Stimulated activated memory B cell treated with anti-CD40 and anti-IgM and Interleukin-4, amounts not matched to agents 10 μg/mL and 1 μg/mL and 100 μg/mL, for 72 hours (primary cell): ENCODE results near the gene PDLIM4.
A peak's percentile ranks its signal among the peaks of the same experiment; 100 is the strongest.

Source experiments
- ATAC-seq: fragments of 150-1000 bp; cut with Tn5 transposase; 2 replicates; pipeline ENCODE4 v1.10.0; 2021
- H3K27ac Mint-ChIP-seq: one replicate; pipeline ENCODE4 v1.8.0; 2022; ENCODE audit warnings: mild to moderate bottlenecking, mixed read lengths
- H3K27me3 Mint-ChIP-seq: one replicate; pipeline ENCODE4 v1.8.0; 2022; ENCODE audit warnings: mixed read lengths
- H3K36me3 Mint-ChIP-seq: one replicate; pipeline ENCODE4 v1.8.0; 2022; ENCODE audit warnings: mixed read lengths
- H3K4me1 Mint-ChIP-seq: one replicate; pipeline ENCODE4 v1.8.0; 2022; ENCODE audit warnings: mixed read lengths
- H3K4me3 Mint-ChIP-seq: one replicate; pipeline ENCODE4 v1.8.0; 2022; ENCODE audit warnings: mild to moderate bottlenecking, moderate library complexity, mixed read lengths
- H3K9me3 Mint-ChIP-seq: one replicate; pipeline ENCODE4 v1.8.0; 2022; ENCODE audit warnings: mixed read lengths

The PDLIM4 gene

GRCh38 chr5:132237141-132237540, 20.4 kb upstream of the PDLIM4 start:
- Mint-ChIP-seq H3K4me3 (no peak overlapping the region), H3K27ac (no peak overlapping the region), H3K4me1 (no peaks in the 10 kb centered on the region), H3K9me3 (peaks cover 3% of the 10 kb centered on the region), H3K27me3 (no peaks in the 10 kb centered on the region), H3K36me3 (no peaks in the 10 kb centered on the region)
- ATAC-seq, result no peak

- peaks cover 3% of the 10 kb centered on the region for H3K9me3 Mint-ChIP-seq
- H3K27ac Mint-ChIP-seq, result no peak overlapping the region
- H3K27me3 Mint-ChIP-seq, result no peaks in the 10 kb centered on the region
- no peaks in the 10 kb centered on the region for H3K36me3 Mint-ChIP-seq
- no peak overlapping the region for H3K4me3 Mint-ChIP-seq
- ATAC-seq, result no peak
- no peaks in the 10 kb centered on the region for H3K4me1 Mint-ChIP-seq
Observed at GRCh38 chr5:132237670-132238069, 19.8 kb upstream of the PDLIM4 start.

- Mint-ChIP-seq H3K27ac (no peak overlapping the region), H3K9me3 (peaks cover 8% of the 10 kb centered on the region), H3K27me3 (peaks cover 6% of the 10 kb centered on the region), H3K4me3 (no peak overlapping the region), H3K4me1 (no peaks in the 10 kb centered on the region), H3K36me3 (peaks cover 5% of the 10 kb centered on the region)
- ATAC-seq, result peak; percentile 77
Observed at GRCh38 chr5:132238169-132238744, 19.2 kb upstream of the PDLIM4 start.

- no peak overlapping the region for H3K27ac Mint-ChIP-seq
- no peak for ATAC-seq
- peaks cover 11% of the 10 kb centered on the region for H3K36me3 Mint-ChIP-seq
- peaks cover 13% of the 10 kb centered on the region for H3K27me3 Mint-ChIP-seq
- H3K4me1 Mint-ChIP-seq, result no peaks in the 10 kb centered on the region
- H3K9me3 Mint-ChIP-seq, result peaks cover 8% of the 10 kb centered on the region
- no peak overlapping the region for H3K4me3 Mint-ChIP-seq
Observed at GRCh38 chr5:132238901-132239500, 18.5 kb upstream of the PDLIM4 start.

- Mint-ChIP-seq H3K9me3 (peaks cover 15% of the 10 kb centered on the region), H3K36me3 (peaks cover 16% of the 10 kb centered on the region), H3K27ac (no peak overlapping the region), H3K27me3 (peaks cover 21% of the 10 kb centered on the region), H3K4me1 (no peaks in the 10 kb centered on the region), H3K4me3 (no peak overlapping the region)
- ATAC-seq, result no peak
Observed at GRCh38 chr5:132239776-132240175, 17.7 kb upstream of the PDLIM4 start.

- Mint-ChIP-seq H3K36me3 (peaks cover 21% of the 10 kb centered on the region), H3K4me1 (no peaks in the 10 kb centered on the region), H3K9me3 (peaks cover 33% of the 10 kb centered on the region), H3K27me3 (peaks cover 33% of the 10 kb centered on the region), H3K4me3 (no peak overlapping the region), H3K27ac (no peak overlapping the region)
- no peak for ATAC-seq
Observed at GRCh38 chr5:132243366-132243977, 14.0 kb upstream of the PDLIM4 start.

GRCh38 chr5:132245593-132245992, 11.9 kb upstream of the PDLIM4 start:
- H3K36me3 Mint-ChIP-seq, result peaks cover 21% of the 10 kb centered on the region
- H3K27me3 Mint-ChIP-seq, result peaks cover 33% of the 10 kb centered on the region
- no peak overlapping the region for H3K4me3 Mint-ChIP-seq
- ATAC-seq, result no peak
- H3K9me3 Mint-ChIP-seq, result peaks cover 33% of the 10 kb centered on the region
- no peaks in the 10 kb centered on the region for H3K4me1 Mint-ChIP-seq
- H3K27ac Mint-ChIP-seq, result no peak overlapping the region

GRCh38 chr5:132246806-132247205, 10.7 kb upstream of the PDLIM4 start:
- peaks cover 21% of the 10 kb centered on the region for H3K36me3 Mint-ChIP-seq
- peaks cover 33% of the 10 kb centered on the region for H3K27me3 Mint-ChIP-seq
- no peaks in the 10 kb centered on the region for H3K4me1 Mint-ChIP-seq
- no peak overlapping the region for H3K4me3 Mint-ChIP-seq
- no peak for ATAC-seq
- H3K9me3 Mint-ChIP-seq, result peaks cover 30% of the 10 kb centered on the region
- H3K27ac Mint-ChIP-seq, result no peak overlapping the region

GRCh38 chr5:132250547-132250946, 6.9 kb upstream of the PDLIM4 start:
- no peaks in the 10 kb centered on the region for H3K36me3 Mint-ChIP-seq
- no peaks in the 10 kb centered on the region for H3K4me1 Mint-ChIP-seq
- H3K27me3 Mint-ChIP-seq, result peaks cover 13% of the 10 kb centered on the region
- H3K4me3 Mint-ChIP-seq, result no peak overlapping the region
- peaks cover 11% of the 10 kb centered on the region for H3K9me3 Mint-ChIP-seq
- no peak overlapping the region for H3K27ac Mint-ChIP-seq
- ATAC-seq, result no peak

GRCh38 chr5:132251220-132251725, 6.2 kb upstream of the PDLIM4 start:
- Mint-ChIP-seq H3K36me3 (no peaks in the 10 kb centered on the region), H3K4me1 (no peaks in the 10 kb centered on the region), H3K27me3 (peaks cover 15% of the 10 kb centered on the region), H3K9me3 (peaks cover 5% of the 10 kb centered on the region), H3K27ac (no peak overlapping the region), H3K4me3 (no peak overlapping the region)
- ATAC-seq, result no peak

- H3K27me3 Mint-ChIP-seq, result peaks cover 32% of the 10 kb centered on the region
- ATAC-seq, result no peak
- H3K27ac Mint-ChIP-seq, result no peak overlapping the region
- no peak overlapping the region for H3K4me3 Mint-ChIP-seq
- H3K36me3 Mint-ChIP-seq, result no peaks in the 10 kb centered on the region
- no peaks in the 10 kb centered on the region for H3K9me3 Mint-ChIP-seq
- no peaks in the 10 kb centered on the region for H3K4me1 Mint-ChIP-seq
Observed at GRCh38 chr5:132253008-132253441, 4.5 kb upstream of the PDLIM4 start.

GRCh38 chr5:132253452-132254320, 3.8 kb upstream of the PDLIM4 start:
- no peaks in the 10 kb centered on the region for H3K9me3 Mint-ChIP-seq
- no peak overlapping the region for H3K4me3 Mint-ChIP-seq
- H3K27me3 Mint-ChIP-seq, result peaks cover 39% of the 10 kb centered on the region
- ATAC-seq, result no peak
- no peaks in the 10 kb centered on the region for H3K36me3 Mint-ChIP-seq
- H3K4me1 Mint-ChIP-seq, result no peaks in the 10 kb centered on the region
- H3K27ac Mint-ChIP-seq, result no peak overlapping the region

GRCh38 chr5:132254321-132254977, 3.0 kb upstream of the PDLIM4 start:
- Mint-ChIP-seq H3K27ac (no peak overlapping the region), H3K4me3 (no peak overlapping the region)

GRCh38 chr5:132256086-132256782, 1.3 kb upstream of the PDLIM4 start:
- no peak overlapping the region for H3K27ac Mint-ChIP-seq

More at GRCh38 chr5:132254321-132254977, 3.0 kb upstream of the PDLIM4 start:
- peaks cover 39% of the 10 kb centered on the region for H3K27me3 Mint-ChIP-seq
- H3K9me3 Mint-ChIP-seq, result no peaks in the 10 kb centered on the region
- no peaks in the 10 kb centered on the region for H3K36me3 Mint-ChIP-seq
- ATAC-seq, result no peak
- H3K4me1 Mint-ChIP-seq, result no peaks in the 10 kb centered on the region

More at GRCh38 chr5:132256086-132256782, 1.3 kb upstream of the PDLIM4 start:
- Mint-ChIP-seq H3K36me3 (no peaks in the 10 kb centered on the region), H3K9me3 (no peaks in the 10 kb centered on the region), H3K4me1 (peaks cover 10% of the 10 kb centered on the region), H3K27me3 (peaks cover 39% of the 10 kb centered on the region), H3K4me3 (no peak overlapping the region)
- no peak for ATAC-seq
